Effector memory CD4-positive, alpha-beta T cell (primary cell): ENCODE data around the gene INPP5B.
A peak's percentile ranks its signal among the peaks of the same experiment; 100 is the strongest.

Experiments used
- DNase-seq, 3 donors: peaks; one replicate each; pipeline ENCODE4 v3.0.0-alpha.2; 2020
- H3K27ac ChIP-seq: 2 replicates; pipeline ENCODE4 v1.7.0; 2013; ENCODE audit warnings: mild to moderate bottlenecking, low read length, moderate library complexity; ENCODE audit not compliant: insufficient read depth, poor library complexity, severe bottlenecking
- H3K27me3 ChIP-seq: replicated peaks from 2 replicates; pipeline ENCODE4 v1.7.0; 2013; ENCODE audit warnings: mild to moderate bottlenecking, low read length; ENCODE audit not compliant: insufficient read depth, control insufficient read depth, poor library complexity, severe bottlenecking
- H3K36me3 ChIP-seq: 2 replicates; pipeline ENCODE4 v1.7.0; 2013; ENCODE audit warnings: mild to moderate bottlenecking, low read length, moderate library complexity; ENCODE audit not compliant: control insufficient read depth, insufficient read depth
- H3K4me1 ChIP-seq: 2 replicates; pipeline ENCODE4 v1.7.0; 2013; ENCODE audit warnings: low read length, mild to moderate bottlenecking; ENCODE audit not compliant: control insufficient read depth, insufficient read depth, poor library complexity, severe bottlenecking
- H3K4me3 ChIP-seq: 2 replicates; pipeline ENCODE4 v1.7.0; 2013; ENCODE audit warnings: low read length, low read depth, mild to moderate bottlenecking; ENCODE audit not compliant: insufficient read depth, poor library complexity, severe bottlenecking
- H3K9me3 ChIP-seq: 2 replicates; pipeline ENCODE4 v1.7.0; 2013; ENCODE audit warnings: mild to moderate bottlenecking, low read length, moderate library complexity; ENCODE audit not compliant: control insufficient read depth

Gene INPP5B

DNA sequence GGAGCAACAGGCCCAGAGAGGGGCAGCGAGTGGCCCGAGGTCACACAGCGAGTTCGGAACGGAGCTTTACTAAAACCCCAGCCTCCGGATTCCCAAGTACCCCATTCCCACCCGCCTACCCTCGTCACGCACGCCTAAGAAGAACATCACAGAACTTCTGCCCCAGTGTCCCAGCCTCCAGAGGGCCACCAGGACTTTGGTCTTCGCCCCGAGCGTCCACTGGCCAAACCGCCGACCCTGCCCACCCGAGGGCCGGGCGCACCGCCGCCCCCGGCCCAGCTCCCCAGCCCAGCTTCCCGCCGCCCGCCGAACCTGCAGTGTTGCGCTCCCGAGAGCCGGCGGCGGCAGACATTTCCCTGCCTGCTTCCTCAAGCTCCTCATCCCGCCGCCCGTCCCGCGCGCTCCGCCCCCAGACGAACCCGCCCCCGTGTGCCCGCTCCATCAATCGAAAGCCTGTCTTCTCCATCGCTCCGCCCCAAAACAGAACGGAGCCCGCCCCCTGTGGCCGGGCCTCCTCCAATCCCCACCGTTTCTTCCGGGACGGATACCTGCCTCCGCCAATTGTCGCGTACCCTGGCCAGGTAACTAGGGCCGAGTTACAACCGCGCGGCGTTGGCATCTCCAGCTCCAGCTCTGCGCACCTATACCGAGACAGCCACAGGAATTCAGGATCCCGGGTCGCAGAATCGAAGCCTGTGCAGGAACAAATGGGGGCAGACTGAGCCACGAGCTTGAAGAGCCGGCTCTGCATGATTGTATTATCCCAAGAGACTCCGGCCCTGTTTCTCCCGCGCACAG lies 15.3 kb downstream of the INPP5B start:
- no peaks in the 10 kb centered on the region for H3K36me3 ChIP-seq
- peak overlapping the region; percentile 62 for H3K27ac ChIP-seq
- H3K27me3 ChIP-seq: no peaks in the 10 kb centered on the region
- DNase-seq: peak; percentile 90 to 96 (median 94)
- H3K4me3 ChIP-seq: peak overlapping the region; percentile 96
- H3K4me1 ChIP-seq: peaks cover 12% of the 10 kb centered on the region
- no peaks in the 10 kb centered on the region for H3K9me3 ChIP-seq

DNA sequence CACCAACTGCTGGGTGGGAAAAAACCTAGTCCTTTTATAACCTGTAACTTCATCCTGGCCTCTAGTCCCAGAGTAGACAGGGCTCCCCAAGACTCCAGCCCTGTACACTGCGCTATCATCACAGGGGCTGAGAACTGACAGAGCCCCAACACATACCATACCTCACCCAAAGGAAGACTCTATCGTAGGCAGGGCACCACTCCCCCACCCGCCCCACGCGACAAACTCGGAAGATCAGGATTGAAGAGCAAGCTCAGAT lies 15.8 kb downstream of the INPP5B start:
- H3K4me3 ChIP-seq: peak overlapping the region; percentile 96
- no peak for DNase-seq
- no peaks in the 10 kb centered on the region for H3K36me3 ChIP-seq
- H3K27me3 ChIP-seq: no peaks in the 10 kb centered on the region
- H3K27ac ChIP-seq: peak overlapping the region; percentile 62
- peaks cover 13% of the 10 kb centered on the region for H3K4me1 ChIP-seq
- no peaks in the 10 kb centered on the region for H3K9me3 ChIP-seq

DNA sequence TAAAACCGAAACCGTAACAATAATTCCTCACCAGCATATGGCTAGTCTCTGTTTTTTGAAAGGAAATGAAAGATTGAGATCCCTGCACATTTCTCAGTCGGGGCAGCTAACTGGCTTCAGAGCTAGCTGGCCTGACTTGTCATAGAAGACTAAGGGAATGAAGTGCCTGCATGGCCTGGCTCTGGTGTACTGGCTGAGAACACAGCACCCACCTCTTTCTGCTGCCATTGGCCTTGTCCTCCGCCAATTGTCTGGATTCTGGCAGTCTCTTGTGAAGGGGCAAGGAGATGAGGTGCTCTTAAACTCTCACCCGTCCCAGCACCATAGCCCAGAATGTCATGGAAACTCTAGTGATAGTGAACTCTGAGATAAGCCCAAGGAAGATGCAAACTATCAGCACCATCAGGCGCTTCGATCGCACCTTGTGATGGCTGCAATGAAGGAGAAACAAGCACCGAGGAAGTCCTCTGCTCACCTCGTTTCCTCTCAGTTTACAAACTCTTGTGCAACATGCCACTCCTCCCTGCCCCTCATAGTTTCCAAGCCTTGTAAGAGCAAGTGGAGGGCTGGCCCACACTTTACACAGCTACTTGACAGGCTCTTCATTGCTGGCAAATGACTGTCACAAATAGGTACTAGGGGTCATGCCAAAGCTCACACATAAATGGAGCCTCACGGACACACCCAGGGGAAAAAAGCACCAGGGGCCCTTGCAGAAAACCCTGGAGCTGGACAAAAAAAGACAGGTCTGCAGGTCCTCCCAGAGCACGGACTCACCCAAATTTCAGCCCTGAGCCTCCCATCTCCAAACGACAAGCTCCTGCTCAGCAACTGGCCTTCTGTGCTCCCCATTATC lies 16.4 kb downstream of the INPP5B start:
- H3K9me3 ChIP-seq: no peaks in the 10 kb centered on the region
- H3K4me3 ChIP-seq: peak overlapping the region; percentile 96
- no peak for DNase-seq
- H3K27ac ChIP-seq: peak overlapping the region; percentile 62
- no peaks in the 10 kb centered on the region for H3K27me3 ChIP-seq
- no peaks in the 10 kb centered on the region for H3K36me3 ChIP-seq
- H3K4me1 ChIP-seq: peaks cover 15% of the 10 kb centered on the region

DNA sequence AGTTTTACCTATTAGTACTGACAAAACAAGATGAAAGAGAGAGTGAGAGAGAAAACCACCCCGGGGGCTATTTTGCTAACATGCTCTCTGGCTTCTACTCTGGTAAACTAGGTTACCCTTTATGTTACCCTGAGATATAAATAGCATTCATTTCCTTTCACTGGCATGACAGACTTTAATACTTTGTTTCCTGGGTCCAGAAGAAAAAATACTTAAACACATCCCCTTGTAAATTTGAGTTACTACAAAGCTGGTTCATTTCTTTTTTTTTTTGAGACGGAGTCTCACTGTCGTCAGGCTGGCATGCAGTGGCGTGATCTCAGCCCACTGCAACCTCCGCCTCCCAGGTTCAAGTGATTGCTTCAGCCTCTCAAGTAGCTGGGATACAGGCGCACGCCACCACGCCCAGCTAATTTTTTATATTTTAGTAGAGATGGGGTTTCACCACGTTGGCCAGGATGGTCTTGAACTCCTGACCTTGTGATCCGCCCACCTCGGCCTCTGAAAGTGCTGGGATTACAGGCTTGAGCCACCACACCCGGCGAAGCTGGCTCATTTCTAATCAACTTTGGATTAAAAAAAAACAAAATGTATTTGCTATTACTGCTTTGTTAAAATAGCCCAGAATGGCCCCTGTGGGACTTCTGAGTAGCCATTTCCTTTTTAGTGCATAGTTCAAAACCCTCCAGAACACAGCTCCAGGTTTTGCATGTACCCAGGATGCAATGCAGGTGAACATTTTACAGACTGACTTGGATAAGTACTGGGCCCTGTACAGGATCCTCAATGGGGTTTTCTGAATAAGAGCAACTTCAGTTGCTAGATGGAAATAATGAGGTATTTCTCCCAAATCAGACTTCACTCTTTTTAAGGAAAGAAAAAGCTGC lies 20.6 kb downstream of the INPP5B start:
- H3K27me3 ChIP-seq: no peaks in the 10 kb centered on the region
- H3K4me3 ChIP-seq: peak overlapping the region; percentile 11
- no peak for DNase-seq
- peaks cover 17% of the 10 kb centered on the region for H3K4me1 ChIP-seq
- no peaks in the 10 kb centered on the region for H3K9me3 ChIP-seq
- no peaks in the 10 kb centered on the region for H3K36me3 ChIP-seq
- H3K27ac ChIP-seq: no peak overlapping the region

DNA sequence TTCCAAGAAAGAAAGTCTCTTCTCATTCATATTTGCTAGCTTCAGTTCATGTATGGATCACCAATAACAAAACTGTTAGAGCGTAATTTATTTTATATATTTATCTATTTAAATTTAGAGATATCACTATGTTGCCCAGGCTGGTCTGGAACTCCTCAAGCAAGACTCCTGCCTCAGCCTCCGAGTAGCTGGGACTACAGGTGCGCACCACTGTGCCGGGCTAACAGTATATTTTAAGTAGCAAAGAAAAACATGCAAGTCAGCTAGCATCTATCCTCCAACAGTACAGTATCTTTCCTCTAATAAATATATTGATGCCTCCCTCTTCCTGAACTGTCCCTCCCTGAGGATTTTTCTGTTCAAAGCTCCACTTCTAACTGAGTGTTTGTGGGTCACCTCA lies 21.5 kb downstream of the INPP5B start:
- Histone ChIP-seq H3K27ac (peak overlapping the region; percentile 11), H3K4me1 (peaks cover 7% of the 10 kb centered on the region), H3K4me3 (no peak overlapping the region), H3K9me3 (no peaks in the 10 kb centered on the region), H3K36me3 (no peaks in the 10 kb centered on the region), H3K27me3 (no peaks in the 10 kb centered on the region)
- DNase-seq: no peak

DNA sequence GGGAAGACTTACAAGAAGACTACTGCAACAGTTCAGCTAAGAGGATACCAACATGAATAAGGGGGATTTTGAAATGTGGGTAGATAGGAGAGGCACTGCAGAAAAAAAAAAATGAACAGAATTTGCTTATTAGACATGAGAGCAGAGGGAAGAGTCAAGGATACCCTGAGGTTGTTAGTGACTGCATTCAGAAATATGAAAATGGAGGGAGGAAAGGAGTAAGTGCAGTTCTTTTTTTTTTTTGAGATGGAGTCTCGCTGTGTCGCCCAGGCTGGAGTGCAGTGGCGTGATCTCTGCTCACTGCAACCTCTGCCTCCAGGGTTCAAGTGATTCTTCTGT lies 23.3 kb downstream of the INPP5B start:
- Histone ChIP-seq H3K4me3 (no peak overlapping the region), H3K4me1 (peaks cover 6% of the 10 kb centered on the region), H3K27me3 (no peaks in the 10 kb centered on the region), H3K9me3 (no peaks in the 10 kb centered on the region), H3K36me3 (no peaks in the 10 kb centered on the region), H3K27ac (no peak overlapping the region)
- DNase-seq: no peak

DNA sequence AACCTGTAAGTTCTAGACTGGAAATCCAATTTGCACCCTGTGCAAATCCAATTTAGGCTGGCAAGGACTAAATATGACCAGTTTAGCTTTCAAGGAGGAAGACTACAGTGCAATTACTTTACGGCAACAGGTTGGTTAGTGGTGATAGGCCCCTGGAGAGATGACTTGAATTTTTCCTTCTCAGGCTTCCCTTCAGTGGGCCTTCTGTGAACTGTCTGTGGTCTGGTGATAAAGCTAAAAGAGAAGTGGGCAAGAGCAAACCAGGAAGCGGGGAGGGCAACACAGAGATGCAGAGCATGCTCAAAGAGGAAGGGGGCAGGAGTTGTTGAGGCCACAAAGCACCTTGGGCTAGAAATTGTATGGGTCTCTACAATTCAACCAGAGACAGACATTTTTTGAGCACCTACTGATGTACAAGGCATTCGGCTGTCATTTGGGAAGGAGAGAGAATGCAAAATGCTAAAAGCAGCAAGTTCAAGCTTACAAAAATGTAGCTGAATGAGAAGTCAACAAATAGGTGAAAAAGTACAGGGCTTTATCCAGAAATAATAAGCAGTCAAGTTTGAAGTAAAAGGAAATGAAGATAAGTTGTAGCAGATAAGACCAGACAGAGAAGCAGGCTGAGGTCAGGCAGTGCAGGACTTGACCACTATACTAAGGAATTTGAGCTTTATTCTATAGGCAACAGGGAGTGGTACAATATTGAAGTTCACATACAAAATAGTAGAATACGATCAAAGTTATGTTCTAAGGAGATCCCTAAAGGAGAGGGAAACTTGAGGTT lies 23.9 kb downstream of the INPP5B start:
- Histone ChIP-seq H3K9me3 (no peaks in the 10 kb centered on the region), H3K4me1 (peaks cover 6% of the 10 kb centered on the region), H3K4me3 (no peak overlapping the region), H3K27ac (no peak overlapping the region), H3K27me3 (no peaks in the 10 kb centered on the region), H3K36me3 (no peaks in the 10 kb centered on the region)
- no peak for DNase-seq

DNA sequence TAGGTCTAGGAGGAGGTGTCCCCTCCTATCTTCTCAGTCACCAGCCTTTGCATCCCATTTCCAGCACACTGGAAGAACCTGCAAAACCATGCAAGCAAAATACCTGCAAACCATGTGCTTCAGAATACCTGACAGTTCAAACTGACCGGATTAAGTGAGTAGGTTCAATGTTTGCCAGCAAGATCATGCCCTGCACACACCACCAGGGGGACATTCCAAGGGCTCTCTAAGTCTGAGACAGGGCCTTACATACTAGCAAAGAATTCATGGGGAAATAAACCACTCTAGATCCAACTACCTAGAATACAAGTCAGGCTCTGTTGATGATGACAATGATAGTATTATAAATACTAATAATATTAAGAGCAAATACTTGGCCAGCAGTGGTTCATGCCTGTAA lies 27.6 kb downstream of the INPP5B start:
- Histone ChIP-seq H3K27ac (no peak overlapping the region), H3K9me3 (no peaks in the 10 kb centered on the region), H3K4me3 (no peak overlapping the region), H3K27me3 (no peaks in the 10 kb centered on the region), H3K4me1 (peaks cover 2% of the 10 kb centered on the region), H3K36me3 (no peaks in the 10 kb centered on the region)
- DNase-seq: no peak

DNA sequence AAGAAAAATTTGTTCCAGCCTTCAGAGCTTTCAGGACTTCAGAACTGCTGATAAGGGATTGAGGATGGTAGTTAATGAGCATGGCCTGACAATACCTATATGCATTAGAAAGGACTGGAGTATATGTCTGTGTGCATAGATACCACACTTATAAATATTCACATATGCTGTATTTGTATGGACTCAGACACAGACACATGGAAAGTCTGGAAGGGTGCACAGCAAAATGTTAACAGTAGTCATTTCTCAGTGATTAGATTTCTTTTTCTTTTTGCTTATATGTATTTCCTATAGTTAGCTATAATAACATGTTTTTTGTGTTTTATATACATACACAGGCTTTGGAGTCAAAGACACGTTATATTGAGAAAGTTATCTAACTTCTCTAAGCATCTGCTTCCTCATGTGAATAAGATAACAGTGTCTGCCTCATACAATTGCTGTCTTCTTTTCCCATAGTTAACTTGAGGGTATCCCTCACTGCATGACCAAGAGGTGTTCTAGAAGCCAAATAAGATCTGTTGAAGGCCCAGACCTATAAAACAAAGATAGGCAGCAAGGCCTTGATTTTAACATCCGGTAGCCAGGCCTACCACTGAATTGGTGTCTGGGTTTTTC lies 31.3 kb downstream of the INPP5B start:
- Histone ChIP-seq H3K27ac (no peak overlapping the region), H3K36me3 (no peaks in the 10 kb centered on the region), H3K4me3 (no peak overlapping the region), H3K27me3 (no peaks in the 10 kb centered on the region), H3K4me1 (no peaks in the 10 kb centered on the region), H3K9me3 (peaks cover 7% of the 10 kb centered on the region)
- no peak for DNase-seq
